ENCODE measurements around the gene UPK3A. TPM values are rescaled to one million over a fixed set of nuclear protein-coding genes. Genes with fewer than 3 reads are reported as not detected.

UPK3A gene
- under 1 TPM in 1 of 10 donors, not detected in 9; 0.11 TPM for polyA plus RNA-seq (ENCODE audit: insufficient read length in 10 of 10)
- long read RNA-seq, donor 1: 0 reads
- long read RNA-seq, donor 2: 0 reads
- long read RNA-seq, donor 3: 0 reads
- long read RNA-seq, donor 4: 0 reads
- long read RNA-seq, donor 5, partial matches to known transcripts: 0 of 1 reads
- long read RNA-seq, donor 5, other reads (novel, unspliced or antisense): 0 of 1 reads
- long read RNA-seq, donor 6: 0 reads
- long read RNA-seq, donor 7: 0 reads
- long read RNA-seq, donor 8: 0 reads
- long read RNA-seq, donor 9: 0 reads

- DNase-seq: no peak
Observed at GRCh38 chr22:45284705-45285262, at the start of gene UPK3A. Gene UPK3A, plus strand, starts transcription at chr22:45284949. Its CDS starts 65 bp downstream, at chr22:45285014.

GRCh38 chr22:45235101-45235777 is 49.5 kb upstream of the UPK3A start:
- peak in 1 of 3 donors; percentile 54 for DNase-seq

GRCh38 chr22:45235851-45236342 is 48.9 kb upstream of the UPK3A start:
- DNase-seq: no peak

GRCh38 chr22:45237065-45237990 is 47.4 kb upstream of the UPK3A start:
- no peak for DNase-seq

GRCh38 chr22:45238076-45238956 is 46.4 kb upstream of the UPK3A start:
- DNase-seq: no peak

GRCh38 chr22:45238957-45239680 is 45.6 kb upstream of the UPK3A start:
- DNase-seq: no peak

- no peak for DNase-seq
Observed at GRCh38 chr22:45239681-45240051, 45.1 kb upstream of the UPK3A start.

- peak in 2 of 3 donors; percentile 29 to 63 for DNase-seq
Observed at GRCh38 chr22:45240104-45240809, 44.5 kb upstream of the UPK3A start.

GRCh38 chr22:45240810-45241631 is 43.7 kb upstream of the UPK3A start, which contains the start of gene KIAA0930:
Gene KIAA0930, minus strand, starts transcription at chr22:45240894. Its CDS starts 191 bp downstream, at chr22:45240703.
- peak; percentile 43 to 63 (median 55) for DNase-seq

- no peak for DNase-seq
Observed at GRCh38 chr22:45242778-45243191, 42.0 kb upstream of the UPK3A start.

GRCh38 chr22:45244916-45245315 is 39.8 kb upstream of the UPK3A start:
- DNase-seq: no peak

GRCh38 chr22:45246060-45246985 is 38.4 kb upstream of the UPK3A start:
- DNase-seq: peak; percentile 64 to 88 (median 76)

- no peak for DNase-seq
Observed at GRCh38 chr22:45248832-45249561, 35.8 kb upstream of the UPK3A start.

GRCh38 chr22:45251825-45252224 is 32.9 kb upstream of the UPK3A start:
- DNase-seq: no peak

- DNase-seq: no peak
Observed at GRCh38 chr22:45253039-45253641, 31.6 kb upstream of the UPK3A start.

GRCh38 chr22:45254388-45254787 is 30.4 kb upstream of the UPK3A start:
- DNase-seq: no peak
